ENCODE measurements around the gene SYNPR.

GRCh38 chr3:63642488-63642887, 364.4 kb downstream of the SYNPR start:
- no peak for TF ChIP-seq CTCF (IDR thresholded peaks at IDR 0.05; ENCODE audit: low read depth, low read length)
- TF ChIP-seq POLR2A (IDR thresholded peaks at IDR 0.05; ENCODE audit: extremely low read depth, insufficient read length): no peak

All from NB4 (cell line).